Measurements from ENCODE around the gene SEC61B.
"Not testable (repeated sequence)": the region's sequence is repeated elsewhere in the genome, so short reads cannot be mapped to it uniquely, and the experiment has no call there.

The SEC61B gene

DNA sequence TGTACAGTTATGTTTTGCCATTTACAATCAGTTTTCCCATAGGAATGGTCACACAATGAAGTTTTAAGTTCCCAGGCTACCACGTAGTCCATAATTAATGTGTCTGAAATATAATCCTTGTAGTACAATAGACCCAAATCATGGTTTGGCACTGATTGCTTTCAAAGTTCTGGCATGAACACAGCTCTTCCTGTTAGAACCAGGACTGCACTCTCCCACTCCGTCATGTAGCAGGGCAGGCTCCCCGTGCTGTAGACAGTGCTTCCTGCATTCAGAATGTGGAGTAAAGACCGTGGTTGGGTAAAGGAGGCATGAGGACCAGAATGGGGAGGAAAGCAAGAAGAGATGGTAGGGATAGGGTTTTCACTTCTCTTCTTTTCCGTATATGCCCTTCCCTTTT lies 4.0 kb downstream of the SEC61B start:
- H3K4me1 ChIP-seq (ENCODE audit: control insufficient read depth, insufficient read depth, low read length): peaks cover 12% of the 10 kb centered on the region
- H3K4me3 ChIP-seq (ENCODE audit: low read length): no peak overlapping the region
- H3K36me3 ChIP-seq (ENCODE audit: control insufficient read depth, insufficient read depth, low read length): peaks cover 15% of the 10 kb centered on the region
- H3K27me3 ChIP-seq (ENCODE audit: control insufficient read depth, insufficient read depth, low read length): no peaks in the 10 kb centered on the region
- no peak overlapping the region for H3K9ac ChIP-seq (ENCODE audit: low read length)
- H3K9me3 ChIP-seq (ENCODE audit: control insufficient read depth, low read length): no peaks in the 10 kb centered on the region

DNA sequence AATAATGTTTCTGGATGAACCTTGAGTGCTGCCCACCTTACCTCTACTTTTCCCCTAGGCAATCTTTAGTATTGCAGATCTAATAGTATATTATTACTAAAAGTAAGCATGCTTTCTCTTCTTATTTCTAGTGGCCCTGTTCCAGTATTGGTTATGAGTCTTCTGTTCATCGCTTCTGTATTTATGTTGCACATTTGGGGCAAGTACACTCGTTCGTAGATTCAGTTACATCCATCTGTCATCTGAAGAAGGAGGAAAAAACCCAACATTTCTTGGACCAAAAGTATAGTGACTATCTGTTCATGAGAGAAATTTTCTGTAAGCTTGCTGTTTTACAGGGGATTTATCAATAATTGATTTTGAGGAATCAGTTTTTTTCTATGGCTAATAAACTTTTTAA lies 8.1 kb downstream of the SEC61B start:
- no peaks in the 10 kb centered on the region for H3K27me3 ChIP-seq (ENCODE audit: control insufficient read depth, insufficient read depth, low read length)
- H3K9ac ChIP-seq (ENCODE audit: low read length): no peak overlapping the region
- H3K36me3 ChIP-seq (ENCODE audit: control insufficient read depth, insufficient read depth, low read length): peaks cover 8% of the 10 kb centered on the region
- no peaks in the 10 kb centered on the region for H3K9me3 ChIP-seq (ENCODE audit: control insufficient read depth, low read length)
- no peak overlapping the region for H3K4me3 ChIP-seq (ENCODE audit: low read length)
- H3K4me1 ChIP-seq (ENCODE audit: control insufficient read depth, insufficient read depth, low read length): no peaks in the 10 kb centered on the region

- H3K4me3 ChIP-seq (ENCODE audit: low read length): no peak overlapping the region
- H3K27me3 ChIP-seq (ENCODE audit: control insufficient read depth, insufficient read depth, low read length): no peaks in the 10 kb centered on the region
- peaks cover 8% of the 10 kb centered on the region for H3K36me3 ChIP-seq (ENCODE audit: control insufficient read depth, insufficient read depth, low read length)
- H3K9me3 ChIP-seq (ENCODE audit: control insufficient read depth, low read length): no peaks in the 10 kb centered on the region
- no peak overlapping the region for H3K9ac ChIP-seq (ENCODE audit: low read length)
- no peaks in the 10 kb centered on the region for H3K4me1 ChIP-seq (ENCODE audit: control insufficient read depth, insufficient read depth, low read length)
Observed at GRCh38 chr9:99231711-99232110, 9.6 kb downstream of the SEC61B start.

- Histone ChIP-seq H3K36me3 (ENCODE audit: control insufficient read depth, insufficient read depth, low read length) (peaks cover 8% of the 10 kb centered on the region), H3K4me3 (ENCODE audit: low read length) (no peak overlapping the region), H3K9me3 (ENCODE audit: control insufficient read depth, low read length) (no peaks in the 10 kb centered on the region), H3K27me3 (ENCODE audit: control insufficient read depth, insufficient read depth, low read length) (no peaks in the 10 kb centered on the region), H3K9ac (ENCODE audit: low read length) (no peak overlapping the region), H3K4me1 (ENCODE audit: control insufficient read depth, insufficient read depth, low read length) (peaks cover 10% of the 10 kb centered on the region)
Observed at GRCh38 chr9:99234618-99235017, 12.5 kb downstream of the SEC61B start.

GRCh38 chr9:99235069-99235468 lies 13.0 kb downstream of the SEC61B start:
- peaks cover 8% of the 10 kb centered on the region for H3K36me3 ChIP-seq (ENCODE audit: control insufficient read depth, insufficient read depth, low read length)
- no peaks in the 10 kb centered on the region for H3K9me3 ChIP-seq (ENCODE audit: control insufficient read depth, low read length)
- H3K9ac ChIP-seq (ENCODE audit: low read length): no peak overlapping the region
- H3K27me3 ChIP-seq (ENCODE audit: control insufficient read depth, insufficient read depth, low read length): no peaks in the 10 kb centered on the region
- peaks cover 10% of the 10 kb centered on the region for H3K4me1 ChIP-seq (ENCODE audit: control insufficient read depth, insufficient read depth, low read length)
- H3K4me3 ChIP-seq (ENCODE audit: low read length): no peak overlapping the region

- Histone ChIP-seq H3K4me3 (ENCODE audit: low read length) (no peak overlapping the region), H3K4me1 (ENCODE audit: control insufficient read depth, insufficient read depth, low read length) (peaks cover 10% of the 10 kb centered on the region), H3K36me3 (ENCODE audit: control insufficient read depth, insufficient read depth, low read length) (peaks cover under 1% of the 10 kb centered on the region), H3K27me3 (ENCODE audit: control insufficient read depth, insufficient read depth, low read length) (no peaks in the 10 kb centered on the region), H3K9ac (ENCODE audit: low read length) (no peak overlapping the region), H3K9me3 (ENCODE audit: control insufficient read depth, low read length) (no peaks in the 10 kb centered on the region)
Observed at GRCh38 chr9:99235926-99236634, 14.0 kb downstream of the SEC61B start.

- H3K36me3 ChIP-seq (ENCODE audit: control insufficient read depth, insufficient read depth, low read length): no peaks in the 10 kb centered on the region
Observed at GRCh38 chr9:99237356-99237755, 15.3 kb downstream of the SEC61B start.

DNA sequence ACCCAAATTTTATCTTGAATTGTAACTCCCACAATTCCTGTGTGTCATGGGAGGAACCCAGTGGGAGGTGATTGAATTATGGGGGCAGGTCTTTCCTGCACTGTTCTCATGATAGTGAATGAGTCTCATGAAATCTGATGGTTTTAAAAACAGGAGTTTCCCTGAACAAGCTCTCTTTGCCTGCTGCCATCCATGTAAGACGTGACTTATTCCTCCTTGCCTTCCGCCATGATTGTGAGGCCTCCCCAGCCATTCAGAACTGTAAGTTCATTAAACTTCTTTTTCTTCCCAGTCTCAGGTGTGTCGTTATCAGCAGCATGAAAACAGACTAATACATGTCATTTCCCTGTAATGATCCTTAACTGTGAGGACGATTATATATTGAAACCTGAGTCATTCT lies 15.8 kb downstream of the SEC61B start:
- H3K9ac ChIP-seq (ENCODE audit: low read length); H3K27me3 ChIP-seq (ENCODE audit: control insufficient read depth, insufficient read depth, low read length); H3K9me3 ChIP-seq (ENCODE audit: control insufficient read depth, low read length); H3K36me3 ChIP-seq (ENCODE audit: control insufficient read depth, insufficient read depth, low read length); H3K4me3 ChIP-seq (ENCODE audit: low read length): not testable (repeated sequence)
- peaks cover 10% of the 10 kb centered on the region for H3K4me1 ChIP-seq (ENCODE audit: control insufficient read depth, insufficient read depth, low read length)

More at GRCh38 chr9:99237356-99237755, 15.3 kb downstream of the SEC61B start:
- Histone ChIP-seq H3K4me1 (ENCODE audit: control insufficient read depth, insufficient read depth, low read length) (peaks cover 10% of the 10 kb centered on the region), H3K9ac (ENCODE audit: low read length) (no peak overlapping the region), H3K4me3 (ENCODE audit: low read length) (no peak overlapping the region), H3K27me3 (ENCODE audit: control insufficient read depth, insufficient read depth, low read length) (no peaks in the 10 kb centered on the region), H3K9me3 (ENCODE audit: control insufficient read depth, low read length) (no peaks in the 10 kb centered on the region)

DNA sequence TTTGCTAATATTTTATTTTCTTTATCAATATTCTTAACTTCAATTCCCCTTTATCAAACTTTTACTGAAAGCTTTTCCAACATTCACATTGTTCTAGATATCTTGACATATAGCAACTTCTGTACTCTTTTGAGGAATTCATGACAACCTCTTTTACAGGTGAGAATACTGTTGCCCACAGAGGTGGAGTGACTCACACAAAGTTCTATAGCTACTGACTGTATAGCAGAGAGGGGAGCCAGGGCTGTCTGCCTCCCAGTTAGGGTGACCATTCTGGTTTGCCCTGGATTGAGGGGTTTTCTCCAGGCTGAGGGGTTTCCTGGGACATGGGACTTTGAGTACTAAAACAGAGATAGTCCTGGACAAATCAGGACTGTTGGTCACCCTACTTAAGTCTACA lies 16.2 kb downstream of the SEC61B start:
- Histone ChIP-seq H3K9me3 (ENCODE audit: control insufficient read depth, low read length) (no peaks in the 10 kb centered on the region), H3K36me3 (ENCODE audit: control insufficient read depth, insufficient read depth, low read length) (no peaks in the 10 kb centered on the region), H3K4me1 (ENCODE audit: control insufficient read depth, insufficient read depth, low read length) (peaks cover 10% of the 10 kb centered on the region), H3K9ac (ENCODE audit: low read length) (no peak overlapping the region), H3K27me3 (ENCODE audit: control insufficient read depth, insufficient read depth, low read length) (no peaks in the 10 kb centered on the region), H3K4me3 (ENCODE audit: low read length) (no peak overlapping the region)

GRCh38 chr9:99239341-99240060 lies 17.4 kb downstream of the SEC61B start:
- Histone ChIP-seq H3K4me1 (ENCODE audit: control insufficient read depth, insufficient read depth, low read length) (peaks cover 10% of the 10 kb centered on the region), H3K4me3 (ENCODE audit: low read length) (no peak overlapping the region), H3K36me3 (ENCODE audit: control insufficient read depth, insufficient read depth, low read length) (no peaks in the 10 kb centered on the region), H3K27me3 (ENCODE audit: control insufficient read depth, insufficient read depth, low read length) (no peaks in the 10 kb centered on the region), H3K9ac (ENCODE audit: low read length) (no peak overlapping the region), H3K9me3 (ENCODE audit: control insufficient read depth, low read length) (no peaks in the 10 kb centered on the region)

- Histone ChIP-seq H3K9me3 (ENCODE audit: control insufficient read depth, low read length) (no peaks in the 10 kb centered on the region), H3K9ac (ENCODE audit: low read length) (no peak overlapping the region), H3K36me3 (ENCODE audit: control insufficient read depth, insufficient read depth, low read length) (no peaks in the 10 kb centered on the region), H3K27me3 (ENCODE audit: control insufficient read depth, insufficient read depth, low read length) (no peaks in the 10 kb centered on the region), H3K4me3 (ENCODE audit: low read length) (no peak overlapping the region), H3K4me1 (ENCODE audit: control insufficient read depth, insufficient read depth, low read length) (peaks cover 10% of the 10 kb centered on the region)
Observed at GRCh38 chr9:99241106-99241505, 19.0 kb downstream of the SEC61B start.

DNA sequence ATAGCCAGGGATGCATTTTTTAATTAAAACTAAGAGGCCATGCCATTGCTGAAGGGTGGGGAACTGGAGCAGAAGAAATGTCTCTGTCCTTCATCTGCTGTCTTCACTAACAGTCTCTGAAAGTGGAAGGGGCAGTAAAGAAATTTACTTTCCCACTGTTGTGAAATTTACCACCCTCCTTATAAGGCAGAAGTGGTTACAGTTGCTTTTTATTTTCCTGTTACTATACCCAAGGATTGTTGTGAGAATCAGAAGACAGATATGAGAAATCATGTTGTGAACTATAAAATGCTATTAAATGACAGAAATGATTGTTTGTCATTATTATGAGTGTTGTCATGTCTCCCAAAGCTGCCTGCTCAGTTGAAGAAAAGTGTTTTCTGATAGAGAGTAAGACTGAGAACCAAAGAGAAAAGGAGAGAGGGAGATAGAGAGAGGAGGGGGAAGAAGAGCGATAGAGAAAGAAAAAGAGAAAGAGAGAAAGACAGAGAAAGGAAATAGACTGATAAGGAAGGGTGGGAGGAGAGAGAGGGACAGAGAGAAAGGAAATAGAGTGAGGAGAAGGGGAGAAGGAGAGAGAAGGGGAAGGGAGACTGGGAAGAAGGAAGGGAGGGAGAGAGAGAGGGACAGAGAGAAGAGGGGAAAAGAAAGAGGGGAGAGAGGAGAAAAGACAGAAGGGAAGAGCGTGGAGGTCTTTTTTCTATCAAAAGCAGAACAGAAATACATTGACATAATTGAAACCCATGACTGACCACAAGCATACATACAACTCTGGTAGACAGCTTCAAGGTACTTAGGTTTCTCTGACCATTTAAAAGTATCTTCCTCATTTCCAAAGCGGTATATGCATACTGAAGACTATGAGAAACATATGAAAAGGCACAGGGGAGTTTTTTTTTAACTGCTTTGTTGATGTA lies 22.5 kb downstream of the SEC61B start:
- H3K36me3 ChIP-seq (ENCODE audit: control insufficient read depth, insufficient read depth, low read length): no peaks in the 10 kb centered on the region
- no peak overlapping the region for H3K4me3 ChIP-seq (ENCODE audit: low read length)
- no peaks in the 10 kb centered on the region for H3K4me1 ChIP-seq (ENCODE audit: control insufficient read depth, insufficient read depth, low read length)
- no peak overlapping the region for H3K9ac ChIP-seq (ENCODE audit: low read length)
- no peaks in the 10 kb centered on the region for H3K9me3 ChIP-seq (ENCODE audit: control insufficient read depth, low read length)
- H3K27me3 ChIP-seq (ENCODE audit: control insufficient read depth, insufficient read depth, low read length): no peaks in the 10 kb centered on the region
